EH (cell line): ENCODE measurements around the gene USO1.
"Not testable (repeated sequence)": the region's sequence is repeated elsewhere in the genome, so short reads cannot be mapped to it uniquely, and the experiment has no call there.

ENCODE experiments used
- DNase-seq: peaks from one replicate; pipeline ENCODE4 v3.0.0-alpha.2; 2015; ENCODE audit warnings: low read depth

Gene USO1, protein sequence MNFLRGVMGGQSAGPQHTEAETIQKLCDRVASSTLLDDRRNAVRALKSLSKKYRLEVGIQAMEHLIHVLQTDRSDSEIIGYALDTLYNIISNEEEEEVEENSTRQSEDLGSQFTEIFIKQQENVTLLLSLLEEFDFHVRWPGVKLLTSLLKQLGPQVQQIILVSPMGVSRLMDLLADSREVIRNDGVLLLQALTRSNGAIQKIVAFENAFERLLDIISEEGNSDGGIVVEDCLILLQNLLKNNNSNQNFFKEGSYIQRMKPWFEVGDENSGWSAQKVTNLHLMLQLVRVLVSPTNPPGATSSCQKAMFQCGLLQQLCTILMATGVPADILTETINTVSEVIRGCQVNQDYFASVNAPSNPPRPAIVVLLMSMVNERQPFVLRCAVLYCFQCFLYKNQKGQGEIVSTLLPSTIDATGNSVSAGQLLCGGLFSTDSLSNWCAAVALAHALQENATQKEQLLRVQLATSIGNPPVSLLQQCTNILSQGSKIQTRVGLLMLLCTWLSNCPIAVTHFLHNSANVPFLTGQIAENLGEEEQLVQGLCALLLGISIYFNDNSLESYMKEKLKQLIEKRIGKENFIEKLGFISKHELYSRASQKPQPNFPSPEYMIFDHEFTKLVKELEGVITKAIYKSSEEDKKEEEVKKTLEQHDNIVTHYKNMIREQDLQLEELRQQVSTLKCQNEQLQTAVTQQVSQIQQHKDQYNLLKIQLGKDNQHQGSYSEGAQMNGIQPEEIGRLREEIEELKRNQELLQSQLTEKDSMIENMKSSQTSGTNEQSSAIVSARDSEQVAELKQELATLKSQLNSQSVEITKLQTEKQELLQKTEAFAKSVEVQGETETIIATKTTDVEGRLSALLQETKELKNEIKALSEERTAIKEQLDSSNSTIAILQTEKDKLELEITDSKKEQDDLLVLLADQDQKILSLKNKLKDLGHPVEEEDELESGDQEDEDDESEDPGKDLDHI

DNA sequence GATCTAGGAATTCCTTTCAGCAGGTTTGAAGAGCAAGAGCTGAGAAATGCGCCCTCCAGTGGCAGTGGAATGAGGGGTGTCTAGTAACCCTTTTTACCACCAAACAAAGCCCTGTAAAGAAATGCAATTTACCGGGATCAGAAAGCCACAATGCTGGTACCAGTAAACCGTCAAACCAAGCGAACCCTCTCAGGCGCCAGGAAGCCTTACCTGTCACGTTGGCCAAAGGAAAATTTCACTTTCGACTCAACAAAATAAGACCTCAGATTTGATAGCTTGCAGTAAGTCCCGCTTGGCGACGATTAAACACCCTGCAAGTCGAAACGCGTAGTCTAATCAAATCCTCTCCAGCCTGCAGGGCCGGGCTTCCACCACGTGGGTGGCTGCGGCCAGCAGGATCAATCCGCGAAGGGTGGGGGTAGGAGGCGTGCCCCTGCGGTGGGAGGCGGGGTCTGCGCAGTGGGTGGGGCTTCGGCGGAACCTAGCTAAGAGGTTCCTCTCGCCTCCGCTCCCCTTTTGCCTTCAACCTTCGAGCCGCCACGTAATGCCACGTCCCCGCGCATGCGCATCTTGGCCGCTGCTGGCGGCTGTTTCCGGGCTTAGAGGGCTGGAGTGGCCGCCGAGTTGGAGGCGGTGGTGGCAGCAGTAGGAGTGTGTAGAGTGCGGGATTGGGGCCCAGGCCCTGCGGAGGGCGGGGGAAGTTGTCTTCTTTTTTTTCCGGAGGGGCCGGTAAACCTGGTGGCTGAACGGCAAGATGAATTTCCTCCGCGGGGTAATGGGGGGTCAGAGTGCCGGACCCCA is at the start of gene USO1:
USO1 (plus strand) TSS at position 512 of the 801 bp plus-strand sequence; CDS start at position 755, 243 bp downstream.
- peak; percentile 98 for DNase-seq

GRCh38 chr4:75675004-75675531 is 49.3 kb upstream of the USO1 start:
- DNase-seq: no peak

- DNase-seq: no peak
Observed at GRCh38 chr4:75678473-75678872, 45.9 kb upstream of the USO1 start.

- peak; percentile 29 for DNase-seq
Observed at GRCh38 chr4:75678965-75679364, 45.4 kb upstream of the USO1 start.

DNA sequence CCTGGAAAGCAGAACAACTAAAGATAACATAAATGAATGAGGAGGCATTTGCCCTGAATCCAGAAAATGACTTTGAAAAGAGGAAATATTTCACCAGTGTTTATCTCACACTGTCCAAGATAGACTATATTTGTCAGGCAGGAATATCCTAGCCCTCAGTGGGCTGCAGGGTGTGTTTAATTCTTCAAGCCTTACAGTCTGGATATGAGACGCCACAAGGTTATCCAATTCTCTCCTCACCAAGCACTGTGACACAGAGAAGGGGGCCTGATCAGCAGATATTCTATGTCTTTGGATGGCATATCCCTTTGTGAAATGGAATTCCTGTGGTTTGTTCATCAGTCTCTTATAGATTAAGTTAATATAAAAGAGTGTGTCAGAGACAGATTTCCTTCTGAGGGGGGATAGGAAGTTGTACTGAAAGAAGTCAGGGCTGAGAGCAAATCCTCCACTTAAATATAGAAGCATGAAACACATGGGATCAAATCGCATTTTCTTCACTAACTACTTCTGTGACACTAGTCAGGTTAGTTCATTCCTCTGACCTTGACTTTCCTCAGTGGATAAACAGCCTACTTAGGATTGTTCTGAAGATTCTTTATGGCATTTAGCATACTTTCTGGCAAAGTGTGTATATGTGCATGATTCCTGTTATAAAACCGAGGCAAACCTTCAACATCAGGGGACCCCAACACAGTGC is 44.4 kb upstream of the USO1 start:
- DNase-seq: no peak

- DNase-seq: no peak
Observed at GRCh38 chr4:75683482-75684155, 40.8 kb upstream of the USO1 start.

DNA sequence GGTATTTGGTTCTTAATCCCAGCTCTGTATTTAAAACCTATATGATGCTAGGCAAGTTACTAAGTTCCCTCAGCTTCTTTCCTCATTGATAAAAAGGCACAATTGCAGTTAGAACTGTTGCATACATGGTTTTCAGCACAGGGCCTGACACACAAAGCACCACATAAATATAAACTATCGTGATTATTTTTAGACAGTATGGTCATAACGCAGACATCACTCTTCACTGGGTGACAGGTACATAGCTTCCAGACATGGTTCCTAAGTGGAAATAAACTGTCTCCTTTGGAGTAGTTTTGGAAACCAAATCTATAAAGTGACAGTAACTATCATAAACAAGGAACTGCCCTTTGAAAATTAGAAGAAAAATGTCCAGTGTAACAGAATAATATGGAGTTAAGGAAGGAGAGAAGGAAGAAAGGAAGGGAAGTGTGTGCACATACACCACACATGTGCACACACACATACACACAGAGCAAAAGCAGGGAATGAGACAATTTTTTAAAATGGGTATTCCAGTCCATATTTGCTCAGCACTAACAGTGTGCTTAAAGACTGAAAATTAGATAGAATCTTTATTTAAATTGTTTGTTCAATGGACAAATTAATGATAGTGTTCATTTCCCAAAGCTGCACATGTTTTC is 38.7 kb upstream of the USO1 start:
- DNase-seq: no peak

DNA sequence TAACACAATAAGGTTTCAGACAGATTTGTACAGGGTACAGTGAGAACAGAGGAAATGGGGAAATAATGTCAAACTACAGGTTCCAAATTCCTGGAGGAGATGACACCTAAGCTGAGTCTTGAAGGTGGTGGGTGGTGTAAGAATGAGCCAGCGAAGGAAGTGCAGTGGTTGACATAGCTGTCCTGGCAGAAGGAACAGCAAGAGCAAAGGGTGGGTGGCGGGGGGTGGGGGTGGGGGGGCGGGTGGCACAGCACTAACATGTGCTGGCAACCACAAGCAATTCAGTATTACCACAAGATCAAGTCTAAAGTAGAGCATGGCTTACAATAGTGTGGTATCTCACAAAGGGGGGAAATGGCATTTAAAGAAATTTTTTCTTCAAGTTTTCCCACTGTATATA is 38.0 kb upstream of the USO1 start:
- no peak for DNase-seq

DNA sequence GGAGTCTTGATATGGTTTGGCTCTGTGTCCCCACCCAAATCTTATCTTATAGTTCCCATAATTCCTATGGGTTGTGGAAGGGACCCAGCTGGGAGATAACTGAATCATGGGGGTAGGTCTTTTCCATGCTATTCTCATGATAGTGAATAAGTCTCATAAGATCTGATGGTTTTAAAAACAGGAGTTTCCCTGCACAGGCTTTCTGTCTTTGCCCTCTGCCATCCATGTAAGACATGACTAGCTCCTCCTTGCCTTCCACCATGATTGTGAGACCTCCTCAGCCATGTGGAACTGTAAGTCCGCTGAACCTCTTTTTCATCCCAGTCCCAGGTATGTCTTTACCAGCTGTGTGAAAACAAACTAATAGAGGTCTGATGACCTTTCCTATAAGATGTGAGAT is 37.3 kb upstream of the USO1 start:
- DNase-seq: not testable (repeated sequence)

DNA sequence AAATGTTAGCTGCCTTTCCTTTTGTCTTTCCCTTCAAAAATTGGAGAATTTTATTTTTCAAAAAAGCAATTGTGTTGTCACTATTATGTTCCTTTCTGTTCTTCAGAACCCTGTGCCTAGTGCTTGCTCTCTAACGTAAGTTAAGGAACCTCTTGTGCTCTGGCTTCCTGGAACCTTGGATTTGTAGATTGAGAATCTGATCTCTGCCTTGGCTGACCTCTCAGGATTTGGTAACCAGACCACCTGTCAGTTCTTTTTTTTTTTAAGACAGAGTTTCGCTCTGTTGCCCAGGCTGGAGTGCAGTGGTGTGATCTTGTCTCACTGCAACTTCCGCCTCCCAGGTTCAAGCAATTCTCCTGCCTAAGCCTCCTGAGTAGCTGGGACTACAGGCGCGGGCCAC is 32.3 kb upstream of the USO1 start:
- DNase-seq: not testable (repeated sequence)

GRCh38 chr4:75696071-75696470 is 28.3 kb upstream of the USO1 start:
- DNase-seq: no peak

DNA sequence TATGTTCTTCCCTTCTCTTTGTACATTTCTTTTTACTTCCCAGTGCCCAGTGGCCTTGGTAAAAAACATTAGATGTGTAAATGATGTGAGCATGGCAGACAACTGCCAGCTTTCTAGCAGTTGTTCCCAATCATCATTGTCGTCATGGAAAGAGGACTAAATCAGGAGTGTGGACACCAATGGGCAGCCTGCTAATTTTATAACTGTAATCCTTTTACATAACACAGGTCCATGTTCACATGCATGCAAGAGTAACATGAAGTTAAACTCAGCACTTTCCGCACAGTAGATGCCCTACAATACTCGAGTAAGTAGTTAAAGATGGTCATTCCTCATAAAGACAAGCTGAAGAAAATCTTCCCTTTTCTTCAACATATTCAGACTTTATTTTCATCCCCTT is 27.8 kb upstream of the USO1 start:
- no peak for DNase-seq

GRCh38 chr4:75698162-75698962 is 26.0 kb upstream of the USO1 start:
- no peak for DNase-seq

GRCh38 chr4:75698963-75699228 is 25.5 kb upstream of the USO1 start:
- DNase-seq: no peak

DNA sequence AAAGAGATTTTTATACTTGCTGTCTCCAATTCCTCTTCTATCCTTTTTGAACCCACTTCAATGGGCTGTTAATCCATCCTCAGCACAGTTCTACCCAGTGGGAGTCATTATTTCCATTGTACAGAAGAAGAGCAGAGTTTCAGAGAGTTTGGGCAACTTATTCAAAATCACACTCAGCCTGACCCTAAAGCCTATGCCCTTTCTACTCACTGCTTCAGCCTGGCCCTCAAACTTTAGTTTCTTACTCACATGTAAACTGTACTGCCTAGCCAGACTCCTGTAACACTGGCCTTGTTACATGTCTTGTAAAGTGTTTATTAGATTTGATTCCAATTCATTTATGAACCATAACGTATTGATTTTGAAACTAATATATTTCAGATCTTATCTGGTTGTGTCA is 25.1 kb upstream of the USO1 start:
- no peak for DNase-seq

DNA sequence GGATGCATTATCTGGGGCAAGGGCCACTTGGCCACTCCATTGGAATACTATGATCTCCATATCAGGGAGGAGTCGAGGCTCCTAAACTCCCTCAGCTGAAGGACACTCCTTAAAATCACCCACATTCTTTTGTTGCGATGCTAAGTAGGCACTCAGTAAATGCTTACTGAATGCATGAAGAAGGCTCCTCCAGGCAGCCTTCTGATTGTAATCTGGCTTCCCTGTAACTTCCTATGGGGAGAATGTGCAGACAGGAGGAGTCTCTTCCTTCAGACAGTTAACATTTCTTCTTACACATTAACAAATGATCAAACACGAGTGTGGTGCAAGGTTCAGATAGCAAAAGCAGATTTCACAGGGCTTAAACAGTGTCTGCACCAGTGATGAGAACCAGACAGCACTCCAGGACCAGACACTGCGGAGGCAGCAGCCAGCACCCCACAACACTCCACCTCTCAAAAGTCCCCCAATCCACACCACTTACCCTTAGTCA is 21.4 kb upstream of the USO1 start:
- no peak for DNase-seq

DNA sequence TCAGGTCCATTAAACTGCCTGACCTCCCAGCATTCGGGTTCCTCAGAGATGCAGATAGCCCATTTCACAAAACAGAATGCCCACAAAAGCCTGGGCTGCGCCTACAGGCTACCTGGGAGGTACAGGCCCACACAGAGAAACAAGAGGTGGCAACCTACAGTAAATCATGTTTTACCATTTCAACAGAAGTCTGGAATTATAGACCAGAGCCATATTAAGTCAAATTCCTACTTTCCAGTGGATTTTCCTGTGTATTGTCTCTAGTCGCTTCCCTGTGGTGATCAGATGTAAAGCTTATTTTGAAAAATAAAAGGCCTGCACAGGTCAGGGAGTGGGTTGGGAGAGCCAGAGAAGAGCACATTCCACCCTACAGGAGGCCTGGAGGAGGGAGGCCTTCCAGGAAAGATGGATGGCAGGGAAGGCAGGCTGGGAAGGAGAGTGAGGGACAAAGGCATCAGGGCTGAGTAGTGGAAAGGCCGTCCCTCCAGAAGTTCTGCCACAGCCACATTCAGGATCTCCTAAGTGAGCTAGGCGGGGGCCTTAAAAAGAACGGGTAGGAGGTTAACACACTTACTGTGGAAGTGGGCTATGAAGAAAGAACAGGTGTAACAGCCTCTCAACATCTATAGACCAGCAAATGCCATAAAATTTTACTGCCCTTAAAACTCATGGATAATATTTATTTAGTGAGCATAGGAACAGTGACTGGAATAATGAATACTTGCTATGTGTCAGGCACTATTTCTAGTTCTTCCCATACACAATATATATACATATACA is 19.0 kb upstream of the USO1 start:
- no peak for DNase-seq

DNA sequence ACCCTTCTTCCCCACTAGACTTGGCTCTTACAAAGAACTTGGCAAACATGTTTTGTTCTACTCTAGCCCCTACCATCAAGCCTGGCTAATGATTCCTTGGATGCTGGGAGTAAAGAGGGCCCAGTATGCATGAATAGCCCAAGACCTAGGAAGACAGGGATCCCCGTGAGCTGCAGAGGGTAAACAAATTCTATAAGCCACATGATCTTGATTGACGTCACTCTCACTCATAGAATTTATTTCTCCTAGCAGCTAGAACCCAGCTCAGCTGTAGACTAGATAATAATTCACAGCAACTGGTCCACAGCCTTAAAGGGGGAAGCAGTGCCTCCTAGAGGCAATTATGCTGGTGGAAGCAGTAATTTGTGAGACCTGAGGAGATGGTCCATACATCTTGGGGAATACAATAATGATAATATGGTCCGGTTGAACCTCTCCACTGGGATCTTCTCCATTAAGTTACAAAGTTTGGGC is 16.1 kb upstream of the USO1 start:
- DNase-seq: no peak
